Activated CD4-positive, alpha-beta T cell treated with anti-CD3 and anti-CD28 coated beads, Interleukin-2, amount 50 U/mL, for 48 hours (primary cell): Measurements from ENCODE around the gene MDM4.
"Not testable (repeated sequence)": the region's sequence is repeated elsewhere in the genome, so short reads cannot be mapped to it uniquely, and the experiment has no call there.

Source experiments
- DNase-seq, 2 experiments: peaks; one replicate each; pipeline ENCODE4 v3.0.0-alpha.2; 2020

MDM4 gene

GRCh38 chr1:204516180-204516879, at the start of gene MDM4:
Gene MDM4 (plus strand): TSS chr1:204516406. CDS start chr1:204525519, 9,113 bp downstream.
- peak; percentile 93 to 95 for DNase-seq

GRCh38 chr1:204466416-204467405, 49.5 kb upstream of the MDM4 start:
- no peak for DNase-seq

- no peak for DNase-seq
Measured at GRCh38 chr1:204468206-204468605, 48.0 kb upstream of the MDM4 start.

GRCh38 chr1:204468766-204469302, 47.4 kb upstream of the MDM4 start:
- DNase-seq: no peak

GRCh38 chr1:204469304-204469703, 46.9 kb upstream of the MDM4 start:
- DNase-seq: no peak

GRCh38 chr1:204471687-204472086, 44.5 kb upstream of the MDM4 start:
- no peak for DNase-seq

- DNase-seq: no peak
Measured at GRCh38 chr1:204472660-204473059, 43.5 kb upstream of the MDM4 start.

- DNase-seq: no peak
Measured at GRCh38 chr1:204473400-204473965, 42.7 kb upstream of the MDM4 start.

- no peak for DNase-seq
Measured at GRCh38 chr1:204475656-204476432, 40.4 kb upstream of the MDM4 start.

GRCh38 chr1:204476563-204476962, 39.6 kb upstream of the MDM4 start:
- no peak for DNase-seq

- no peak for DNase-seq
Measured at GRCh38 chr1:204477036-204477740, 39.0 kb upstream of the MDM4 start.

GRCh38 chr1:204478172-204478899, 37.9 kb upstream of the MDM4 start:
- no peak for DNase-seq

- DNase-seq: no peak
Measured at GRCh38 chr1:204478921-204479320, 37.3 kb upstream of the MDM4 start.

- no peak for DNase-seq
Measured at GRCh38 chr1:204479387-204480136, 36.6 kb upstream of the MDM4 start.

GRCh38 chr1:204480515-204480914, 35.7 kb upstream of the MDM4 start:
- DNase-seq: no peak

- DNase-seq: no peak
Measured at GRCh38 chr1:204483791-204484190, 32.4 kb upstream of the MDM4 start.

GRCh38 chr1:204486513-204487255, 29.5 kb upstream of the MDM4 start:
- not testable (repeated sequence) for DNase-seq

GRCh38 chr1:204487256-204487615, 29.0 kb upstream of the MDM4 start:
- DNase-seq: no peak

- no peak for DNase-seq
Measured at GRCh38 chr1:204491655-204492054, 24.6 kb upstream of the MDM4 start.
